RWPE2 (cell line): Measurements from ENCODE around the gene RAC2.
"Not testable (repeated sequence)": the region's sequence is repeated elsewhere in the genome, so short reads cannot be mapped to it uniquely, and the experiment has no call there.

ENCODE experiments used
- ATAC-seq: fragments of 200-7000 bp; cut with Tn5 transposase; 3 replicates; pipeline ENCODE4 v1.9.1; 2021; ENCODE audit warnings: low read depth
- DNase-seq: peaks from one replicate; pipeline ENCODE4 v3.0.0-alpha.2; 2020; ENCODE audit warnings: low spot score
- H3K27ac ChIP-seq: fragments of 450-650 bp; 2 replicates; pipeline ENCODE4 v1.5.1; 2017; ENCODE audit warnings: mild to moderate bottlenecking; ENCODE audit not compliant: poor library complexity, severe bottlenecking
- H3K27me3 ChIP-seq: fragments of 250-450 bp; sonication (Bioruptor Pico); 2 replicates; pipeline ENCODE4 v1.5.1; 2021; ENCODE audit warnings: mild to moderate bottlenecking, moderate library complexity; ENCODE audit not compliant: insufficient read depth, poor library complexity, severe bottlenecking
- H3K36me3 ChIP-seq: fragments of 250-450 bp; sonication (Bioruptor Pico); 2 replicates; pipeline ENCODE4 v1.5.1; 2020; ENCODE audit warnings: low read depth, mild to moderate bottlenecking, moderate library complexity
- H3K4me1 ChIP-seq: fragments of 250-450 bp; sonication (Bioruptor Pico); 2 replicates; pipeline ENCODE4 v1.5.1; 2021; ENCODE audit warnings: mild to moderate bottlenecking, moderate library complexity; ENCODE audit not compliant: insufficient read depth, poor library complexity, severe bottlenecking
- H3K4me3 ChIP-seq: fragments of 250-450 bp; sonication (Bioruptor Pico); 2 replicates; pipeline ENCODE4 v1.5.1; 2021; ENCODE audit warnings: mild to moderate bottlenecking, moderate library complexity; ENCODE audit not compliant: severe bottlenecking
- H3K9me3 ChIP-seq: fragments of 250-450 bp; sonication (Bioruptor Pico); 2 replicates; pipeline ENCODE4 v1.5.1; 2021; ENCODE audit warnings: mild to moderate bottlenecking, moderate library complexity; ENCODE audit not compliant: severe bottlenecking
- CTCF ChIP-seq: fragments of 450-650 bp; IDR thresholded peaks from one replicate; pipeline ENCODE4 v1.5.1; 2017; ENCODE audit warnings: mild to moderate bottlenecking, moderate library complexity; ENCODE audit not compliant: poor library complexity, severe bottlenecking

RAC2 gene

GRCh38 chr22:37202716-37203115 is 41.4 kb downstream of the RAC2 start:
- Histone ChIP-seq H3K4me3 (no peak overlapping the region), H3K4me1 (peaks cover 9% of the 10 kb centered on the region), H3K9me3 (no peaks in the 10 kb centered on the region), H3K27ac (no peak overlapping the region), H3K27me3 (no peaks in the 10 kb centered on the region), H3K36me3 (no peaks in the 10 kb centered on the region)
- ATAC-seq (no peak), DNase-seq (peak; percentile 33)
- no peak for TF ChIP-seq CTCF

GRCh38 chr22:37202001-37202555 is 42.0 kb downstream of the RAC2 start:
- ATAC-seq (no peak), DNase-seq (peak; percentile 23)
- Histone ChIP-seq H3K4me3 (no peak overlapping the region), H3K36me3 (no peaks in the 10 kb centered on the region), H3K4me1 (peaks cover 14% of the 10 kb centered on the region), H3K9me3 (no peaks in the 10 kb centered on the region), H3K27ac (no peak overlapping the region), H3K27me3 (no peaks in the 10 kb centered on the region)
- no peak for TF ChIP-seq CTCF

GRCh38 chr22:37201443-37201820 is 42.6 kb downstream of the RAC2 start:
- not testable (repeated sequence) for H3K27me3 ChIP-seq, ATAC-seq, H3K36me3 ChIP-seq, H3K27ac ChIP-seq, H3K9me3 ChIP-seq, H3K4me3 ChIP-seq
- DNase-seq: peak; percentile 7
- peaks cover 21% of the 10 kb centered on the region for H3K4me1 ChIP-seq

- peak overlapping the region; percentile 2 for H3K4me3 ChIP-seq
- peaks cover 30% of the 10 kb centered on the region for H3K4me1 ChIP-seq
- no peaks in the 10 kb centered on the region for H3K9me3 ChIP-seq
- peak; percentile 56 for TF ChIP-seq CTCF
- no peak for ATAC-seq
- H3K36me3 ChIP-seq: no peaks in the 10 kb centered on the region
- no peak for DNase-seq
- peak overlapping the region; percentile 91 for H3K27ac ChIP-seq
- no peaks in the 10 kb centered on the region for H3K27me3 ChIP-seq
These were observed 44.3 kb downstream of the RAC2 start for GRCh38 chr22:37199760-37200108.

- H3K36me3 ChIP-seq: no peaks in the 10 kb centered on the region
- peaks cover 30% of the 10 kb centered on the region for H3K4me1 ChIP-seq
- no peaks in the 10 kb centered on the region for H3K9me3 ChIP-seq
- H3K4me3 ChIP-seq: peak overlapping the region; percentile 47
- DNase-seq (peak; percentile 96), ATAC-seq (peak; percentile 84)
- H3K27me3 ChIP-seq: no peaks in the 10 kb centered on the region
- peak; percentile 91 for TF ChIP-seq CTCF
- peak overlapping the region; percentile 91 for H3K27ac ChIP-seq
These were observed 44.8 kb downstream of the RAC2 start for GRCh38 chr22:37199103-37199759.
